Occipital lobe (tissue), 2 donors: ENCODE results near the gene RNF214. TPM values are rescaled to one million over a fixed set of nuclear protein-coding genes. Genes with fewer than 3 reads are reported as not detected.
"Not testable (repeated sequence)": the region's sequence is repeated elsewhere in the genome, so short reads cannot be mapped to it uniquely, and the experiment has no call there.

Experiments
- DNase-seq: peaks from one replicate; lab custom pipeline; 2025; lab: John Stamatoyannopoulos, UW
- total RNA-seq: library from RNA; depleted of rRNA; stranded (reverse); fragments of >200 nt; gene quantifications from one replicate; pipeline ENCODE4 v1.2.3, GENCODE V29; 2014

RNF214 gene
- total RNA-seq, 1 donor from 2014 or later = 16.4 TPM

- no peak for DNase-seq
Measured at GRCh38 chr11:117230286-117230961, 2.0 kb upstream of the RNF214 start.

DNA sequence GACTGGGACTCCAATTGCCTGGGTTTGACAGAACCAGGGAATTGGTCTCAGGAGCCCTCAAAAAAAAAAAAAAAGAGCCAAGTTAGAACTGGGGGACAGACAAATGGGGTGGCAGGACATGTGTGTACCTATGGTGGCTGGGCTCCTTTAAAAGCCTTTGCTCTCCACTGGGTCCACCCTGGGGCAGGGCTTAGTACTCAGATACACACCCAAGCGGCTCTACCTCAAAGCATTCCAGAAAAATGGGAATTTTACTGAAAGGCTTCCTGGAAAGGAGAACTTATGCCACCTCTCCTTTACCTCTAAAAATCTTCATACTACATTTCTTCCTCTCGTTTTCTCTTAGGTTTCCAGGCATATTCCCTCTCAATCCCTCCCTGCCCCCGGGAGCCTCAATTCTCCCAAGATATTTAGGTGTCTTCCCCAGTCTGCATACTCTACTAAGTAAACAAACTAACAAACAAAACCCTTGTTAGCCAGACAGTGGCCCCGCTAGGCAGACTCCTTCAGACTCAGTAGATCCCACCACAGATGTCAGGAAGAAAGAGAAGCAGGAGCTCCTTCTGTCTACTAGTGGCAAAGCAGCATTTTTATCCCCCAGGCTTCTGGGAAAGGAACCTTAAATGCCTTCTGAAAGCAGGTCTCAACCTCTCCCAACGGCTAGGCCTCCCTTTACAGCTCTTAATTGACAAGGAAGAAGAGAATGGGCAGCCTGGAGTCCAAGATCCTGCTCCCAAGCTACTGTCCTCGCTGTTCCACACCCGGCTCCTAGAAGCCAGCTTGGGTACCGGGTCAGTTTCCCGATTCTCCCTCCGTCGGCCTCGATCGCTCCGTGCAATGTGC, 1.3 kb upstream of the RNF214 start:
- no peak for DNase-seq

DNA sequence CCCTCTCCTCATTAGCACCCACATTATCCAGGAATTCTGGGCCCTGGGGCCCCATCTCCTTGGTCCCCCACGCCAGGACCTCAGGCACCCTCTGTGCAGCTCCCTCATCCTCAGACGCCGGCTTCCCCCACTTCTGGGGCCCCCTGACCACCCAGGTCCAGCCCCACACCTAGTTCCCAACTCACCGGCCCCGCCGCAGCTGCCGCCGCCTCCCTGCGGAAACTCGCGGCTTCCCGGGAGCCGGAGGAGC, 704 bp upstream of the RNF214 start, which contains the start of gene PCSK7:
TSS of gene PCSK7 (minus strand) at position 232 of the 250 bp plus-strand sequence. CDS start 2,229 bp downstream, outside the sequence.
- no peak for DNase-seq

DNA sequence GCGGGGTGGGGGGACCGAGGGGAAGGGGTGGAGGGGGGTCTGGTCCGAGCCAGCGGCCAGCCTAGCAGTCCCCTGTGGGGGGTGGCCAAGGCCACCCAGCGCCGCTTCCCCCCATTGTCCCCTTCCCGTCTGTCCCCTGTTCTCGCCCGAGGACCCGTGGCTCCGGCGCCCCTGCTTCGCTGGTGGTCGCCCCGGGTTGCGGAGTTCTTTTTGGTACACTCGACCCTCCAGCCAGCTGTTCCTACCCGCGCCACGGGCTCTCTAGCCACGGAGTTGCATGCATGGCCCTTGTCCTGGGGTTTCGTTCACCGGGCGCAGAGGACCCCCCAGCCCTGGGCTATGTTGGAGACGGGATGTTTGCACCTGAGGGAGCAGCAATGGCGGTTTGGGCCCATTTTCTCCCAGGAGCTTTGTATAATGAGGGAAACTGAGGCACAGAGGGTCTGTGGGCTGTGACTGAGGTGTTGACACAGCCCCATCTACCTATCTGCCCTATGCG, 489 bp downstream of the RNF214 start:
- no peak for DNase-seq

GRCh38 chr11:117238221-117238620, 5.8 kb downstream of the RNF214 start:
- no peak for DNase-seq

DNA sequence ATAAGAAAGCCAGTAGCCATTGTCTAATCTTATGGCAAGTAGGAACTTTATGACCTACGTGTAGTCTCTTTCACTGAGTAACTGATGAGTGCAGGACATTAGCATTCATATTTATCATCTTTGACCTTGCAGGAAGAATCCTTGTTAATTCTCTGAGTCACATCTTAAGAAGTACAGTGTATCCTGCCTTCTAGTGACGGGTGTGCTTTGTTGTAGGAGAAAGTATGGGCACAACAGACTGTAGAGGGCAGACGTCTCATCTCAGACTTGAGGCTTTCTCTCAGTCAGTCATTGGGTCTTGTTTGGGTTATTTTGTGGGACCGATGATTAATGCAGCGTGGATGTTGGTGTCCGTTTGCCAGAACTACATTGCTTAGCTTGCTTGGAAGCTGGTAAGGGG, 6.8 kb downstream of the RNF214 start:
- no peak for DNase-seq

DNA sequence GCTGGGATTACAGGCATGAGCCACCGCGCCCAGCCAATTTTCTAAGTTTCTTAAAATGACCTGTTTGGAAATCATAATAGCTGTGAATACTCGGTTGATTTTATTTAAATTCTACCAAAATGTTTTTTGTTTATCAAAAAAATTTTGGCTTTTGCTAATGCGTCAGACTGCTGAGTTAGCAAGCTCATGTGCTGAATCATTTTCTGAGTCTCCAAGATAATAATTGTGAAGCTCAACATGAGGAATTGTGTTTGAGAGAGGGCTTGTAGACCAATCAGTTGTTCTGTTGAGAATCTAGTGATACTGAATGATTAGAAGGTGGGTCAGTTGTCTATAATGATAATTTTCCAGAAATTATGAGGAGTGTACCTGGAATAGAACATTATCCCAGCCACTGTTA, 15.9 kb downstream of the RNF214 start:
- no peak for DNase-seq

- no peak for DNase-seq
Measured at GRCh38 chr11:117249571-117249970, 17.1 kb downstream of the RNF214 start.

GRCh38 chr11:117251506-117251905, 19.0 kb downstream of the RNF214 start:
- no peak for DNase-seq

- no peak for DNase-seq
Measured at GRCh38 chr11:117255966-117256365, 23.5 kb downstream of the RNF214 start.

GRCh38 chr11:117256573-117256972, 24.1 kb downstream of the RNF214 start:
- DNase-seq = no peak

- DNase-seq = no peak
Measured at GRCh38 chr11:117258576-117258975, 26.1 kb downstream of the RNF214 start.

GRCh38 chr11:117259417-117259816, 26.9 kb downstream of the RNF214 start:
- no peak for DNase-seq

- not testable (repeated sequence) for DNase-seq
Measured at GRCh38 chr11:117264624-117265323, 32.3 kb downstream of the RNF214 start.

GRCh38 chr11:117265745-117266144, 33.3 kb downstream of the RNF214 start:
- no peak for DNase-seq

DNA sequence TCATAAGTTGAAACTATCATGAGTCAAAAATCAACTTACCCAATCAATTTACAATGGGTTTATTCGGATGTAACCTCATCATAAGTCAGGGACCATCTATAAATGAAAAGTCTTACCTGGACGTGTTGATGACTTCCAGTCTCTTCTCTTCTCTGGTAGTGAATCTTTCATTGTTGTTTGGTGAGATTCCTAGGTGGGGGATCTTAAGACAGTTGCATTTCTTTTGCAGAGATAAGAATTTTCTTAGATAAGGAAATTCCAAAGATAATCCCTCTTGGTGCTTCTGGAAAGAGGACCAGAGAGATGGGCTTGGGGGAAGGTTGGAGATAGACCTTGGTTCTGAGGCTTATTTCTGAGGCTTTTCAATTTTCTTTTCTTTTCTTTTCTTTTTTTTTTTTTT, 37.4 kb downstream of the RNF214 start:
- DNase-seq = no peak

- no peak for DNase-seq
Measured at GRCh38 chr11:117271208-117271607, 38.7 kb downstream of the RNF214 start.

- DNase-seq = not testable (repeated sequence)
Measured at GRCh38 chr11:117272175-117272574, 39.7 kb downstream of the RNF214 start.

DNA sequence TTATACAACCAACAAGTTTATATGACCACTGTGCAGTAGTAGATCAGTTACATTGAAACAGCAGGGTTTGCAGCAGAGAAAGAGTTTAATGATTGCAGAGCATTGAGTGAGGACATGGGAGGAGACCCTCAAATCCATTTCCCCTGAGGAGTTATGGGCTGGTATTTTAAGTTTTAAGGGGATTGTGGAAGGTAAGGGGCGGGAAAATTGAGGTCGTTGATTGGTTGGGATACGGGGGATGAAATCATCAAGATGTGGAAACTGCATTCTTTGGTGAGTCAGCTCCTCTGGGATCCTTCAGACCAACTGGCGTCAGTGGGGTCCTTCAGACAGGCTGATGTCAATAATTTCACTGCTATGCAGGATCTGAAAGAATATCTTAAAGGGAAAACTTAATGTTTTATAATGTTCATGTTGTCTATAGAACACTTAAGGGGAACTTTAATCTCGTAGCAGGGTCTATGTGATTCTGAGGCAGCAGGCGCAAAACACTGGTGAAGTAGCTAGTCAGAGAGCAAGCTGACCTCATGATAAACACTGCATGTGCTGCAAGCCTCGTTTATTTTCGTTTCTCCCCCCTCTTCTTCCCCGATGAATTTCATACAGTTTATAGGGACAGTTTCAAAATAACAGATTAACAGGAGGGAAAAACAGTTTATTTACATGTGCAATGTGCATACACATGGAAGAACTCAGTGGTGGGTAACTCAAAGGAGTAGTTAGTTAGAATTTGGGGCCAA, 41.2 kb downstream of the RNF214 start:
- DNase-seq = no peak

GRCh38 chr11:117278347-117278746, 45.9 kb downstream of the RNF214 start:
- no peak for DNase-seq

DNA sequence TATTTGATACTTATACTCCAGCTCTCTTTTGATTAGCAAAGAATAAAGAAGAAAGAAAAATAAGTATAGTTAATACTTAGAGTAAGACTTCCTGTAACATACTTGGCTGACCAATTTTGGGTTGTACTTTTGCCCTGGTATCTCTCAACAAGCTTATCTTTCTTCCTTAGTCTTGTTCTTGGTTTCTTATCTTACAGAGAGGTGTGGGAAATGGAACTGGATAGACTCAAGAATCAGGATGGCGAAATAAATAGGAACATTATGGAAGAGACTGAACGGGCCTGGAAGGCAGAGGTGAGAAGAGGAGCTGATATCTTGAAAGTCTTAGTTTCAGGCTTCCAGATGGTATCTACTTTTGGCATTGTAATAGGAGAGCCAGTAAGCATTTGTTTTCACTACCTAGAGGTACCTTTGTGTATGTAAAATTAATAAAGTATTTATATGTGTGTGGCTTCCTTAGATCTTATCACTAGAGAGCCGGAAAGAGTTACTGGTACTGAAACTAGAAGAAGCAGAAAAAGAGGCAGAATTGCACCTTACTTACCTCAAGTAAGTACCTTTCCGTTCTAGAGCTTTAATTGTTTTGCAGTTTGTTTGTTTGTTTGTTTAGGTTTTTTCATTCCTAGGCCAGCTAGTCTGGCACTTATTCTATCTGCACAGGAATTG, 47.4 kb downstream of the RNF214 start:
- DNase-seq = no peak
